SIG-M5 treated with dmso at 0.1 percent for 504 hours (cell line): ENCODE measurements around the gene SUPT3H.

Experiments
- DNase-seq: peaks from one replicate; lab custom pipeline; 2025; ENCODE audit not compliant: unreplicated experiment; lab: John Stamatoyannopoulos, UW

The SUPT3H gene

DNA sequence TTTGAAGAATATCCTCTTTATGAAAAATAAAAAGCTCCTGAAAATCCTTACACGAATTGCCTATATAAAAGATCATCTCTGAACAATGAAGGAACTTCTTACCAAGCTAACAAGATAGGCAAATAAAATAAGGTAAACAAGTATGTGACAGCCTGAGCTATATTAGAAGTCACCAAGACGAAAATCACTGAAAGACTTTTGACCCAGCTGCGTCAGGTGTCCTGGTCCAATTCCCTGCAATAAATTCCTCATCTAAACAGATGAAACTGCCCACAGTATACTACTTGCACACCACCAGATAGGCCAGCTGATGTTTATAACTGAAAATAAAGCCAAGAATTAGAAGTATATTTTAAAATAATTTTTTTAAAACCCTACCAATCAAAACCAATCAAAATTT is 117.0 kb downstream of the SUPT3H start:
- DNase-seq = no peak

- DNase-seq = no peak
Observed at GRCh38 chr6:45256697-45257695, 120.7 kb downstream of the SUPT3H start.

GRCh38 chr6:45255434-45255833 is 122.3 kb downstream of the SUPT3H start:
- no peak for DNase-seq

DNA sequence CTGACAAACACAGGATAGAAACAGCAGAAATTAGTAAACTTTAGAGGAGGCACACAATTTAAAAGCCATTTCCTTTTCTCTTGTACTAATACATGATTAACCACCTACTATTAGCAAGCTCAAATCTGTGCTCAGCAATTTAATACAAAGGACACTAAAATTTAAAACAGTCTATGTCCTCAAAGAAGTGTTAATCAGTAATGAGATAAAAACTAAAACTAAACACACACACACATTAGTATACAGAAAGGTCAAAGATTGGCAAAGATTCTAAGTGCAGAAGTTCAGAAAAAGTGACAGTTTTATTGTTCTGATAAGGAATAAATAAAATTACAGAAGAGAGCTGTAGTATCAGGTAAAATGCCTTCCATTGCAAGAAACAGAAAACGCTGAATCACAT is 123.5 kb downstream of the SUPT3H start:
- DNase-seq = no peak

DNA sequence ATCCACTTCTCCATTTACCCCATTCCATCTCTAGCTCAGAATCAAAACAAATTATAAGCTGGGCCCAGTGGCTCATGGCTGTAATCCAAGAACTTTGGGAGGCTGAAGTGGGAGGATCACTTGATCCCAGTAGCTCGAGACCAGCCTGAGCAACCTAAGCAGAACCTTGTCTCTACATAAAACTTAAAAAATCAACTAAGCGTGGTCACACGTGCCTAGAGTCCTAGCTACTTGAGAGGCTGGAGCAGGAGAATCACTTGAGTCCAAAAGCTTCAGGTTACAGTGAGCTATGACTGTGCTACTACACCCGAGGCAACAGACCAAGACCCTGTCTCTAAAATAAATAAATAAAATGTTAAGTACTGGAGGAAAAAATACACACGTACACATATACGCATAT is 124.3 kb downstream of the SUPT3H start:
- no peak for DNase-seq

GRCh38 chr6:45231660-45232059 is 146.1 kb downstream of the SUPT3H start:
- no peak for DNase-seq

- DNase-seq = no peak
Observed at GRCh38 chr6:45229416-45229815, 148.3 kb downstream of the SUPT3H start.

DNA sequence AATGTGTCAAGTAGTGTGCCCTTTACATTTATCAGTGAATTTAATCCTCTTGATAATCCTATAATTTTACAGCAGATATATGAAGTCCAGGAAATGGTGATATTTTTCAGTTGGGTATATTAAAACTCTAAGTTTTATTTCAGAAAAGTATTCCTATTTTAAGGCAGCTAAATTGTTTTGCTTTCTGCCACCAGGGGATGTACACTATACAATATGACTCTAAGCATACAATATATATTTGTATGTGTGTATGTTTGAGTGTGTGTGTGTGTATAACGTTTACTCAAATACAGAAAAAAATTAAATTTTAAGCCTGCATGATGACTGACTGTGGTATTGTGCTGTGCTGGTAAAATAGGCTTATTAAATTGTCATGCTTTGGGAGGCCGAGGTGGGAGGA is 151.7 kb downstream of the SUPT3H start:
- no peak for DNase-seq

DNA sequence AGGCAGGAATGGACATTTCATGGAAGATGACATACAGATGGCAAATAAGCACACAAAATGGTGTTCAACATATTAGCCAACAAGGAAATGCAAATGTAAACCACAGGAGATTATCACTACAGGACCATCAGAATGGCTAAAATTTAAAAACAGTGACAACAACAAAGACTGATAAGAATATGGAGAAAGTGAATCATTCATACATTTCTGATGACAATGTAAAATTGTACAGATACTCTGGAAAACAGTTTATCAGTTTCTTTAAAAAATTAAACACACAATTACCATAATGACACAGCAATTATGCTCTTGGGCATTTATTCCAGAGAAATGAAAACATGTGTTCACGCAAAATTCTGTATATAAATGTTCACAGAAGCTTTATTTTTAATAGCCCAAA is 155.4 kb downstream of the SUPT3H start:
- DNase-seq = no peak

DNA sequence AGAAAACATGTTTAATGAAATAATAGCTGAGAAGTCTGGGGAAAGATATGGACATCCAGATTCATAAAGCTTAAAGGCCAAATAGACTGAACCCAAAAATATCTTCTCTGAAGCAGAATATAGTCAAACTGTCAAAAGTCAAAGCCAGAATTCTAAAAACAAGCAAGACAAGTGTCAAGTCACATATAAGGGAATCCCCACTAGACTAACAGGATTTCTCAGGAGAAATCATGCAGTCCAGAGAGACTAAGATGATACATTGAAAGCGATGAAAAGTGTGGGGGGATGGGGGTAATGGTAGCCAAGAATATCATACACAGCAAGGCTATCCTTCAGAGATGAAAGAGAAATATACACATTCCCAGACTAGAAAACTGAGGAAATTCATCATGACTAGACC is 162.0 kb downstream of the SUPT3H start:
- DNase-seq = no peak

- no peak for DNase-seq
Observed at GRCh38 chr6:45212976-45213375, 164.8 kb downstream of the SUPT3H start.

DNA sequence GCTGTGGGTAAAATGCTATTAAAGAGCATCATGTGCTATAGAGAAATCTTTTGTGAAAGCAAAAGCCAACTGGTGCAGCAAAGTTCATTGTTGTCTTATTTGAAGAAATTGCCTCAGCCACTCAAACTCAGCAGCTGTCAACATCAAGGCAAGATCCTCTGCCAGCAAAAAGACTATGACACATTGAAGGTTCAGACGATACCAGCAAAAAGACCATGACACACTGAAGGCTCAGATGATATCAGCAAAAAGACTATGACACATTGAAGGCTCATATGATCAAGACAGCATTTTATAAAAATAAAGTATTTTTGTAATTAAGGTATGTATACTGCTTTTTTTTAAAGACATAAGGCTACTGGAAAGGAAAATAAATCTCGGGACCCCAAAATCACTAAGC is 168.0 kb downstream of the SUPT3H start:
- no peak for DNase-seq

DNA sequence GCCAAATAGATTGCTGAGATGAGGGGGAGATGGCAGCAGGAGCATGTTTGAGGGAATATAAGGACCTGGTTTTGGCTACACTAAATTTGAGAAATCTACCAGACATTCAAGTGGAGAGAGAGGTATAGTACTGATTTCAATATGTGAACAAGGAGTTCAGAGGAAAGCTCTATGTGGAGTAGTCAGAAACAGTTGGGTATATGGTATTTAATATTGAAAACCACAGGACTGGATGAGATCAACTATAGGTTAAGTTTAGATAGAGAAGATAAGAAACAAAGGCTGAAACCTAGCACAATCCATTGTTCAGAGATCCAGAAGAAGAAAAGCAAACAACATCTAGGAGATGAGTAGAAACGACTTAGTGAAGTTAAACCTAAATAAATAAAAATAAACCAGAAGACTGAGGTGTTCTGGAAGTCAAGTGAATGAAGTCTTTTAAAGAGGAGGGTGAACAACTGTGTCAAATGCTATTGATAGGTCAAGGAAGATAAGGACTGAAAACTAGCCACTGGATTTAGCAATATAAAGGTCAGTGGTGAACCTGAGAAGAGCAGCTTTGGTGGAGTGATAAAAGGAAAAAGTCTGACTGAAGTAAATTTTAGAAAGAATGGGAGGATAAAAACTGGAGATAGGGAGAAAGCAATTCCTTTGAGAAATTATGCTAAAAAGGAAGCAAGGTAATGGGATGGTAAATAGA is 170.8 kb downstream of the SUPT3H start:
- no peak for DNase-seq

- DNase-seq = no peak
Observed at GRCh38 chr6:45201484-45201883, 176.2 kb downstream of the SUPT3H start.

- DNase-seq = no peak
Observed at GRCh38 chr6:45200510-45200909, 177.2 kb downstream of the SUPT3H start.

DNA sequence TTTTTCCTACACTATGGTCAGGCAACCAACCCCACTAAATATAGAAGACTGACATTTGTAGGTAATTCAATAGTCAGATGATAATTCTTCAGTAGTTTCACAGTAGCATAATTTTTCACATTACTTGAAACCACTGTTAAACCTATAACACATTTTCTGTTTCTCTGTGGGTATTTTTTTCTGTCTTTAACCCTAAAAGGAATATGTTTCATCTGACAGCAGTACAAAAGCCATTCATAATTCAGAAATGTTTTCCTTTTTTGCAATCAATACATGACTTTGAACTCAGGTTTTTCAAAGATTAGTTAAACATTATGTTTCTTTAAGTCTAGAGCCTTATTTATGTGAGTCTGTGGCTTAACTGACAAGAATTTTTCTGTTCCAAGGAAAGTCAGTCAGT is 178.2 kb downstream of the SUPT3H start:
- DNase-seq = no peak

- DNase-seq = no peak
Observed at GRCh38 chr6:45196121-45196520, 181.6 kb downstream of the SUPT3H start.

GRCh38 chr6:45195137-45195536 is 182.6 kb downstream of the SUPT3H start:
- no peak for DNase-seq

DNA sequence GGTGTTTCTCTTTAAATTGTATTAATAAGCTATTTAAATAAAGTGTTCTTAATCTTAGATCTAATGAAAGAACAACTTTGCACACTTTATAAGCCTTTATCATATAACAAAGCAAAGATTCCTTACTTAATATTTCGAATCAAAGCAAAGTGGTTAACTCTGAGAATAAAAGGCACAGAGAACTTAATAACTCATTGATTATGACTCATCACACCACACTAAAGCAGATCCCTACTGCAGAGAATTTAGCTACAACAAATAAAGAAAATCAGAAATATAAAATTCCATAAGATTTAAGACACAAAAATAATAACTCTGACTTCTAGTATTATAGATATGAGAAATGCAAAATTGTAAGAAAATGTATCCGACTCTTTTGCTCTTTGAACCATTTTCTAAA is 185.2 kb downstream of the SUPT3H start:
- no peak for DNase-seq

GRCh38 chr6:45191414-45191813 is 186.3 kb downstream of the SUPT3H start:
- DNase-seq = no peak

- no peak for DNase-seq
Observed at GRCh38 chr6:45187836-45188235, 189.9 kb downstream of the SUPT3H start.
